WTC11 (cell line): ENCODE data around the gene NPW. TPM values are rescaled to one million over a fixed set of nuclear protein-coding genes. Genes with fewer than 3 reads are reported as not detected.
A peak's percentile ranks its signal among the peaks of the same experiment; 100 is the strongest.

Source experiments
- ATAC-seq: fragments of 200-7000 bp; cut with Tn5 transposase; 2 replicates; pipeline ENCODE4 v1.10.0; 2021; ENCODE audit warnings: mild to moderate bottlenecking, moderate library complexity
- CTCF ChIA-PET: fragments of 300-600 bp; sonication (Branson Sonifier 250); formaldehyde crosslinking; loops from one replicate; lab custom pipeline; 2021; ENCODE audit warnings: antibody characterized with exemption; lab: Charles Lee
- POLR2A ChIA-PET: fragments of 350-600 bp; sonication (Branson Sonifier 250); formaldehyde crosslinking; loops from one replicate; lab custom pipeline; 2021; ENCODE audit warnings: antibody characterized with exemption; lab: Charles Lee
- DNase-seq: peaks from one replicate; pipeline ENCODE4 v3.0.0; 2021; ENCODE audit warnings: low spot score
- H3K27ac Mint-ChIP-seq: 2 replicates; pipeline ENCODE4 v1.8.0; 2021; ENCODE audit warnings: mixed read lengths
- H3K27me3 Mint-ChIP-seq: 2 replicates; pipeline ENCODE4 v1.8.0; 2021; ENCODE audit warnings: low read depth, mild to moderate bottlenecking, moderate library complexity, mixed read lengths
- H3K36me3 Mint-ChIP-seq: 2 replicates; pipeline ENCODE4 v1.8.0; 2021; ENCODE audit warnings: mixed read lengths
- H3K4me1 Mint-ChIP-seq: 2 replicates; pipeline ENCODE4 v1.8.0; 2022; ENCODE audit warnings: mixed read lengths
- H3K4me3 Mint-ChIP-seq: 2 replicates; pipeline ENCODE4 v1.8.0; 2021; ENCODE audit warnings: mild to moderate bottlenecking, moderate library complexity, mixed read lengths
- H3K9me3 Mint-ChIP-seq: 2 replicates; pipeline ENCODE4 v1.8.0; 2021; ENCODE audit warnings: mixed read lengths
- AFF4 ChIP-seq: sonication (generic); formaldehyde crosslinking; IDR thresholded peaks from 2 replicates; pipeline ENCODE4 v1.8.1; 2023; ENCODE audit warnings: mild to moderate bottlenecking, missing genetic modification reagents, borderline replicate concordance
- ATF3 ChIP-seq: sonication (generic); formaldehyde crosslinking; conservative IDR thresholded peaks from 2 replicates; pipeline ENCODE4 v1.8.1; 2022; ENCODE audit warnings: mild to moderate bottlenecking, missing genetic modification reagents
- CDX4 ChIP-seq: fragments of 250-450 bp; sonication (Bioruptor Pico); IDR thresholded peaks from 2 replicates; pipeline ENCODE4 v1.9.0; 2021; ENCODE audit warnings: moderate library complexity, mild to moderate bottlenecking, inconsistent platforms, borderline replicate concordance
- CREB1 ChIP-seq: sonication (generic); formaldehyde crosslinking; IDR thresholded peaks from 2 replicates; pipeline ENCODE4 v1.8.0; 2023; ENCODE audit warnings: mild to moderate bottlenecking, missing genetic modification reagents
- CREM ChIP-seq: sonication (generic); formaldehyde crosslinking; IDR thresholded peaks from 2 replicates; pipeline ENCODE4 v1.8.1; 2022; ENCODE audit warnings: mild to moderate bottlenecking, missing genetic modification reagents, moderate library complexity
- ESRRA ChIP-seq: sonication (generic); formaldehyde crosslinking; IDR thresholded peaks from 2 replicates; pipeline ENCODE4 v1.8.1; 2022; ENCODE audit warnings: mild to moderate bottlenecking, missing genetic modification reagents, borderline replicate concordance
- FOXK1 ChIP-seq: sonication (generic); formaldehyde crosslinking; IDR thresholded peaks from 2 replicates; pipeline ENCODE4 v1.8.0; 2022; ENCODE audit warnings: mild to moderate bottlenecking, moderate library complexity, missing genetic modification reagents
- IRF2 ChIP-seq: sonication (generic); formaldehyde crosslinking; IDR thresholded peaks from 2 replicates; pipeline ENCODE4 v1.8.0; 2022; ENCODE audit warnings: low read depth, missing genetic modification reagents, borderline replicate concordance
- MLX ChIP-seq: sonication (generic); formaldehyde crosslinking; IDR thresholded peaks from 2 replicates; pipeline ENCODE4 v1.8.1; 2023; ENCODE audit warnings: mild to moderate bottlenecking, missing genetic modification reagents, moderate library complexity
- NFE2L1 ChIP-seq: sonication (generic); formaldehyde crosslinking; IDR thresholded peaks from 2 replicates; pipeline ENCODE4 v1.8.1; 2023; ENCODE audit warnings: missing genetic modification reagents
- NR1H2 ChIP-seq: sonication (generic); formaldehyde crosslinking; IDR thresholded peaks from 2 replicates; pipeline ENCODE4 v1.9.0; 2021; ENCODE audit warnings: mild to moderate bottlenecking, moderate library complexity, missing genetic modification reagents
- NR3C1 ChIP-seq: sonication (generic); formaldehyde crosslinking; conservative IDR thresholded peaks from 2 replicates; pipeline ENCODE4 v1.8.1; 2023; ENCODE audit warnings: low read depth, mild to moderate bottlenecking, missing genetic modification reagents
- OVOL2 ChIP-seq: fragments of 250-450 bp; sonication (Bioruptor Pico); IDR thresholded peaks from 2 replicates; pipeline ENCODE4 v1.9.0; 2021; ENCODE audit warnings: mild to moderate bottlenecking, borderline replicate concordance
- RELA ChIP-seq: sonication (generic); formaldehyde crosslinking; IDR thresholded peaks from 2 replicates; pipeline ENCODE4 v1.8.1; 2022; ENCODE audit warnings: missing genetic modification reagents, mild to moderate bottlenecking, borderline replicate concordance
- SMAD4 ChIP-seq: sonication (generic); formaldehyde crosslinking; IDR thresholded peaks from 2 replicates; pipeline ENCODE4 v1.8.0; 2022; ENCODE audit warnings: mild to moderate bottlenecking, missing genetic modification reagents
- SOX15 ChIP-seq: fragments of 250-450 bp; sonication (Bioruptor Pico); IDR thresholded peaks from 2 replicates; pipeline ENCODE4 v1.9.0; 2021; ENCODE audit warnings: mild to moderate bottlenecking
- TCF7 ChIP-seq: sonication (generic); formaldehyde crosslinking; IDR thresholded peaks from 2 replicates; pipeline ENCODE4 v1.8.0; 2022; ENCODE audit warnings: mild to moderate bottlenecking, low read depth, missing genetic modification reagents, moderate library complexity
- TEAD1 ChIP-seq: sonication (generic); formaldehyde crosslinking; IDR thresholded peaks from 2 replicates; pipeline ENCODE4 v1.8.0; 2022; ENCODE audit warnings: mild to moderate bottlenecking, missing genetic modification reagents
- TP53 ChIP-seq: sonication (generic); formaldehyde crosslinking; IDR thresholded peaks from 2 replicates; pipeline ENCODE4 v1.8.1; 2023; ENCODE audit warnings: mild to moderate bottlenecking, missing genetic modification reagents
- USF2 ChIP-seq: sonication (generic); formaldehyde crosslinking; IDR thresholded peaks from 2 replicates; pipeline ENCODE4 v1.8.1; 2023; ENCODE audit warnings: mild to moderate bottlenecking, missing genetic modification reagents, moderate library complexity
- ZNF121 ChIP-seq: sonication (generic); formaldehyde crosslinking; IDR thresholded peaks from 2 replicates; pipeline ENCODE4 v1.8.0; 2023; ENCODE audit warnings: missing genetic modification reagents
- ZNF396 ChIP-seq: fragments of 250-450 bp; sonication (Bioruptor Pico); IDR thresholded peaks from 2 replicates; pipeline ENCODE4 v1.8.0; 2021; ENCODE audit warnings: mild to moderate bottlenecking, moderate library complexity, borderline replicate concordance
- ZNF425 ChIP-seq: fragments of 250-450 bp; sonication (Bioruptor Pico); conservative IDR thresholded peaks from 2 replicates; pipeline ENCODE4 v1.9.0; 2021; ENCODE audit warnings: mild to moderate bottlenecking
- ZSCAN18 ChIP-seq: fragments of 250-450 bp; sonication (Bioruptor Pico); IDR thresholded peaks from 2 replicates; pipeline ENCODE4 v2.1.2; 2022; ENCODE audit warnings: mild to moderate bottlenecking, moderate library complexity
- total RNA-seq: library from RNA; stranded (reverse); gene quantifications from 3 replicates; pipeline ENCODE4 v1.2.3, GENCODE V29; 2021

The NPW gene
- total RNA-seq, 1 experiment from 2014 or later, result 15.2 TPM

GRCh38 chr16:1983544-1984346, 35.8 kb upstream of the NPW start, which contains the start of gene GFER (continued):
- TF ChIP-seq MLX (no peak), RELA (CRISPR knock-in tag) (no peak; the same call in 1 of the 2 replicates), NR1H2 (CRISPR knock-in tag) (no peak), CDX4 (CRISPR knock-in tag) (no peak; the same call in 1 of the 2 replicates), TEAD1 (CRISPR knock-in tag) (peak; percentile 61; the same call in 1 of the 2 replicates), ATF3 (no peak), CREM (CRISPR knock-in tag) (peak; percentile 58), USF2 (CRISPR knock-in tag) (peak; percentile 47), ESRRA (peak; percentile 81; the same call in 1 of the 2 replicates), ZNF425 (CRISPR knock-in tag) (no peak), CREB1 (CRISPR knock-in tag) (no peak), ZNF121 (no peak), ZSCAN18 (CRISPR knock-in tag) (no peak)

GRCh38 chr16:1984347-1985225, 35.0 kb upstream of the NPW start:
- POLR2A ChIA-PET, result interaction anchor here (0.5 to 1.3 kb wide), 3 partner anchors 20 to 174 kb away, joined by 3 to 4 read pairs (median 3); partner anchors contain the start of genes RPS2 and TRAF7
- ATAC-seq (no peak), DNase-seq (peak; percentile 46)
- Mint-ChIP-seq H3K27me3 (peaks cover 48% of the 10 kb centered on the region), H3K9me3 (no peaks in the 10 kb centered on the region), H3K4me1 (peaks cover 34% of the 10 kb centered on the region), H3K4me3 (peak overlapping the region; percentile 81), H3K36me3 (peaks cover 5% of the 10 kb centered on the region; the same call in 1 of the 2 replicates), H3K27ac (peak overlapping the region; percentile 63; the same call in 1 of the 2 replicates)
- CTCF ChIA-PET, result interaction anchor here (0.8 to 1.8 kb wide), 6 partner anchors 8 to 202 kb away, joined by 3 to 11 read pairs (median 3); partner anchors contain the start of genes NUBP2 and SPSB3
- no peak for TF ChIP-seq SMAD4 (CRISPR knock-in tag)
- no peak for TF ChIP-seq NFE2L1 (CRISPR knock-in tag)
- TF ChIP-seq ZNF396 (CRISPR knock-in tag), result no peak
- no peak for TF ChIP-seq NR1H2 (CRISPR knock-in tag)
- no peak for TF ChIP-seq NR3C1 (CRISPR knock-in tag)
- TF ChIP-seq ESRRA, result no peak; the same call in 1 of the 2 replicates
- 0 out of 2 replicates have a peak, but pooled peaks have one; percentile 2 for TF ChIP-seq FOXK1 (CRISPR knock-in tag)
- no peak for TF ChIP-seq ZNF121
- no peak for TF ChIP-seq TCF7 (CRISPR knock-in tag)
- no peak for TF ChIP-seq OVOL2 (CRISPR knock-in tag)
- TF ChIP-seq TP53 (CRISPR knock-in tag), result no peak
- TF ChIP-seq IRF2 (CRISPR knock-in tag), result no peak
- TF ChIP-seq SOX15 (CRISPR knock-in tag), result no peak
- TF ChIP-seq AFF4 (CRISPR knock-in tag), result no peak
